Dedifferentiated amniotic fluid mesenchymal stem cell (primary cell): ENCODE results near the gene PTOV1.

Experiments used
- DNase-seq: peaks from one replicate; pipeline ENCODE4 v3.0.0-alpha.2; 2016; ENCODE audit errors: extremely low spot score

Gene PTOV1

DNA sequence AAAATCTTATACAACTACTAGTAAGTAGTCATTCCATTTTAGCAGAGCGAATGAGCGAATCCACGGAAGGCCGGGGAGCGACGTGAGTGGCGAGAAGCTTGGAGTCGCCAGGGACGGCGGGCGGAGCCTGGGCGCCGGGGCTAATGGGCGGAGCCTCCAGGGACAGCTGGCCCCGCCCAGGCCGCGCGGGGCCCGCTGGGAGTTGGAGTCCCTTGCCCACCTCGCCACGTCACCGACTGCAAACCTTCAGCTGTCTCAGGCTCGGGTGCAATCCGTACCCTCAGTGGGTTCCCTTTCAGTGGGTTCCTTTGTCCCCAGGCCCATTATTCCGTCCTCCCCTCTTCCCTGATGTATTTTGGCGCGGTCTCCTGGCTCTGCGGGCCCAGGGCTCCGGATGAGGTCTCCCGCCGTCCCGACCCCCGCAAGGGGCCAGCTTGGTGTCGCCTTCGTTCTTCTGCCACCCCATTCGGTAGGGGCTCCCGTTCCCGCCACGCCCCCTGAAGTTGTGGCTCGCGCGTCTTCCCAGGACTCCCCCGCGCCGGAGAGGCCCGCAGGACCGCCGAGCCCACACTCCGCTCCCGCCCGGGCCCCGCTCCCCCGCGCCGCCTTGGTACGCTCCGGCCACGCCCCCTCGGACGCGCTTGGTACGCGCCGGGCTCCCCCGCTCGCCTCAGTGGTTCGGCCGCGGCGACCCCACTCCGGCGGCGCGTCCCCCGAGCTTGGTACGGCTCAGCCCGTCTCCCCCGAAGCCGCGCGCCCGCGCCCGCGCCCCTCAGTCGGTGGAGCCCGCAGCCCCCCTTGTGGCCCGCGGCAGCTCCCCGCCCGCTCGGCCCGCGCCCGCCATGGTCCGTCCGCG, at the start of gene PTOV1:
Gene PTOV1, plus strand, starts transcription at position 673 of the 856 bp plus-strand sequence.
- peak; percentile 90 for DNase-seq

DNA sequence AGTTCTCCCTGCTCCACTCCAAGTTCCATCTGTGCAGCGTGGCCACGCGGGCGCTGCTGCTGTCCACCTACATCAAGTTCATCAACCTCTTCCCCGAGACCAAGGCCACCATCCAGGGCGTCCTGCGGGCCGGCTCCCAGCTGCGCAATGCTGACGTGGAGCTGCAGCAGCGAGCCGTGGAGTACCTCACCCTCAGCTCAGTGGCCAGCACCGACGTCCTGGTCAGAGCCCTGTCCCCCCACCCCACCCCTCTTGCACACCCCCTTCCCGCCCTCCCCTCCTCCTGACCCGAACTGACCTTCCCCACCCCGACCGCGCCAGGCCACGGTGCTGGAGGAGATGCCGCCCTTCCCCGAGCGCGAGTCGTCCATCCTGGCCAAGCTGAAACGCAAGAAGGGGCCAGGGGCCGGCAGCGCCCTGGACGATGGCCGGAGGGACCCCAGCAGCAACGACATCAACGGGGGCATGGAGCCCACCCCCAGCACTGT, 49.5 kb upstream of the PTOV1 start:
- no peak for DNase-seq

DNA sequence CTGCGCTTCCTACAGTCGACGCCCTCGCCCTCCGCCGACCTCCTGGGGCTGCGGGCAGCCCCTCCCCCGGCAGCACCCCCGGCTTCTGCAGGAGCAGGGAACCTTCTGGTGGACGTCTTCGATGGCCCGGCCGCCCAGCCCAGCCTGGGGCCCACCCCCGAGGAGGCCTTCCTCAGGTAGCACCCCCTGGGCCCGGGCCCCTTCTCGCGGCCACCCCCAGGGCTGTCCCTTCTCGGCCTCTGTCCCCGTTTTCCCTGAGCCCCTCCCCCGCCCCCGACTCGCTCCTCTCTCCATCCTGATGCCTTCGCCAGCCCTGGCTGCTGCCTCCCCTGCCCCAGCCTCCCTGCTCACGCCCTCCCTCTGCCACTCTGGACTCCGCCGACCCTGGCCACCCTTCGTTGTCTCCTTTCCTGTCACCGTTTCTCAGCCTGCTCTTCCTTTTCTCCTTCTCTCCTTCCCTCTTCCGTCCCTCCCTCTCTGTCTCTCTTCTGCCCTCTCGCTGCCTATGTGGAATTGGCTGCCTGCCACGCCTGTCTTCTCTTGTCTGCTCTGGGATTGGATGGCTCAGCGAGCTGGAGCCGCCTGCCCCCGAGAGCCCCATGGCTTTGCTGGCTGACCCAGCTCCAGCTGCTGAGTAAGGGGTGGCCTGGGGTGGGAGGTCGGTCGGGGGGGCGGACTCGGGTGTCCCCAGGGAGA, 48.8 kb upstream of the PTOV1 start:
- peak; percentile 53 for DNase-seq

DNA sequence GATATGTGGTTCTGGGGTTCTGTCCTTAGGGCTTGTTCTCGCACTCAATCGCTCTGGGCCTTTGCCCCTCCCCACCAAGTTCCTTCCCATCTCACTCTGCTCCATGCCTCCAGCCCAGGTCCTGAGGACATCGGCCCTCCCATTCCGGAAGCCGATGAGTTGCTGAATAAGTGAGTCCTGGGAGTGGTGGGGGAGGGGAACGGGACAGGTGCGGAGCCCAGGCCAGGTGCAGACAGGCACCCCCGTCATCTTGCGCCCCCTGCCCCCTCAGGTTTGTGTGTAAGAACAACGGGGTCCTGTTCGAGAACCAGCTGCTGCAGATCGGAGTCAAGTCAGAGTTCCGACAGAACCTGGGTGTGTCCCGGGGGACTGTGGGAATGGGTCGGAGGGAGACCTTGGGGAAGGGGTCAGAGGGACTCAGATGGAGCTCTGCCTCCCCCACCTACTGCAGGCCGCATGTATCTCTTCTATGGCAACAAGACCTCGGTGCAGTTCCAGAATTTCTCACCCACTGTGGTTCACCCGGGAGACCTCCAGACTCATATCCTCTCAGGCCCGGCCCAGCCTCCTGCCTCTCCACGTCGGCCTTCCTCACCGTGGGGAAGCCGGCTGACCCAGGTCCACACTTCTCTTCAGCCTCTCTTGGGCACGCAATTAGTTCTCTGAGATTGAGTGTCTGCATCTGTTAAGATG, 48.0 kb upstream of the PTOV1 start:
- DNase-seq = no peak

DNA sequence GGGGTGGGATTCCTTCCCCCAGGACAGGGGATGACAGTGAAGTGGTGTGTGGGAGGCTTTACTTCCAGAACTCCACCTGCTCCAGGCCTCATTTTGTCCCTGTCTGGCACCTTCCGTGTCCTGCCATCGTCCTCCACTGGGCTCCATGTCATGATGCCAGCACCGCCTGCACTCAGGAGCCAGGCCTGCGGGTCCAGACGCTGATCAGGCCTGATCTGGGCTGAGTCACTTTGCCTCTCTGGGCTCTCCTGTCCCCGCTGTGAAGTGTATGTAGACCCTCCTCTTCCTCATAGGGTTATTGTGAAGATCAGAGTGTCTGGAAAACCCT, 47.5 kb upstream of the PTOV1 start:
- DNase-seq = no peak

DNA sequence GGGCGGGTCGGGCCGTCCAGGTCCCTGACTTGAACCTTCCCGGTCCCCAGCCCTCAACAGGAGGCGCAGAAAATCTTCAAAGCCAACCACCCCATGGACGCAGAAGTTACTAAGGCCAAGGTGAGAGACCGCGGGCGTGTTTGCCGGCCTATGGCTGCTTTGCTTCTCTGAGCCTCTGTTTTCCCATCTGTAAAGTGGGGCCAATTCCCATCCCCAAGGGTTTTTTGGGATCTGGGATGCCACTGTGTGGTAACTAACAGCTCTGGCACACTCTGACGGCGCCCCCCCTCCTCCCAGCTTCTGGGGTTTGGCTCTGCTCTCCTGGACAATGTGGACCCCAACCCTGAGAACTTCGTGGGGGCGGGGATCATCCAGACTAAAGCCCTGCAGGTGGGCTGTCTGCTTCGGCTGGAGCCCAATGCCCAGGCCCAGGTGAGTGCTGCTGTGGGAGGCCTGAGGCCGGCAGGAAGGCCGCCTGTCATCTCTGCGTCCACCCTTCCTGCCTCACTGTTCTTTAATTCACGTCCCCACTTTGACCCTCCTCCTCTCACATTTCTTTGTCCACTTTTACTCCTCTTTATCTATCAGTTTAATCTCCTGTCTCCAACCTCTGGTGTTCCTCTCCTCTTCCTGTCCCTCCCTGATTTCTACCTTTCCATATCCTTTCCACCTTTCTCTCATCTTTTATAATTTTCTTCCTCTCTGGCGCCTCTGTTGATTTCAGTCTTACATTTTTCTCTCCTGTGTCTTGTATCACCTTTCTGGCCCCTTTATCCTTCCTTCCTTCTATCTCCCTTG, 44.9 kb upstream of the PTOV1 start:
- no peak for DNase-seq

DNA sequence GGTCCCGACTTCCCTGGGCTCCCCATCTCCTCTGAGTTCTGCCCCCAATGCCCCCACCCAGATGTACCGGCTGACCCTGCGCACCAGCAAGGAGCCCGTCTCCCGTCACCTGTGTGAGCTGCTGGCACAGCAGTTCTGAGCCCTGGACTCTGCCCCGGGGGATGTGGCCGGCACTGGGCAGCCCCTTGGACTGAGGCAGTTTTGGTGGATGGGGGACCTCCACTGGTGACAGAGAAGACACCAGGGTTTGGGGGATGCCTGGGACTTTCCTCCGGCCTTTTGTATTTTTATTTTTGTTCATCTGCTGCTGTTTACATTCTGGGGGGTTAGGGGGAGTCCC, 44.4 kb upstream of the PTOV1 start:
- DNase-seq = no peak

DNA sequence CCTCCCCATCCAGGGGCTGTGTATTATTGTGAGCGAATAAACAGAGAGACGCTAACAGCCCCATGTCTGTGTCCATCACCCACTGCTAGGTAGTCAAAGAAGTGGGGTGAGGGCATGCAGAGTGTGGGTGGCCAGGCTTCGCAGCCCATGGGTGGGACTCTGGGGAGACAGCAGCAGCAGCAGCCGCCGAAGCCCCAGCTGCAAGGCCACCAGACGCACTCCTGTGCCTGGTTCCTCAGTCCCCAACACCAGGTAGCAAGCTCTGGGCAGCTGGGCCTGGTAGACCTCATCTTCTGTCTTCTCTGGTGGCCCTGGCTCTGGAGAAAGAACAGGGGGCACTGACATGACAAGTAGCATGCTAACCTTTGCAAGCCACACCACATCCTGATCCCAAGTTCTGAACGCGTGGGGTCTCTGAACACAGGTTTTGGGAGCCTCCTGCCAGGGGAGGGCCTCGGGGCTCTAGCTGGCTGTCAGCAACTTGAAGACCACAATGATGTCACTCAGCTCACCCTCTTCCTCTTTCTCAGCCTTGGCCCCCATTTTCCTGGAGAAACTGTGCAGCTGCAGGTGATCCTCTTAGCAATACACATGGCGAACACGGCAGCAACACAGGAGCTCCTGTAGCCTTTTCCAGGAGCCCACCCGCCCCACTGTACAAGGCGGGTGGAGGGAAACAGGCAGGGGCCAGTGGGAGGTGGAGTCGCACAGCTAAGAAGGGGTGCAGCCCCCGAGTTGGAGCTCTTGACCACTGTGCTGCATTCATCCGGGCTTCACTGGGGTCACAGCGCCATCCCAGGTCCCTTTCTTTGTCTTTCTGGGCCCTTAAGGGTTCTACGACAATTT, 43.7 kb upstream of the PTOV1 start:
- no peak for DNase-seq

DNA sequence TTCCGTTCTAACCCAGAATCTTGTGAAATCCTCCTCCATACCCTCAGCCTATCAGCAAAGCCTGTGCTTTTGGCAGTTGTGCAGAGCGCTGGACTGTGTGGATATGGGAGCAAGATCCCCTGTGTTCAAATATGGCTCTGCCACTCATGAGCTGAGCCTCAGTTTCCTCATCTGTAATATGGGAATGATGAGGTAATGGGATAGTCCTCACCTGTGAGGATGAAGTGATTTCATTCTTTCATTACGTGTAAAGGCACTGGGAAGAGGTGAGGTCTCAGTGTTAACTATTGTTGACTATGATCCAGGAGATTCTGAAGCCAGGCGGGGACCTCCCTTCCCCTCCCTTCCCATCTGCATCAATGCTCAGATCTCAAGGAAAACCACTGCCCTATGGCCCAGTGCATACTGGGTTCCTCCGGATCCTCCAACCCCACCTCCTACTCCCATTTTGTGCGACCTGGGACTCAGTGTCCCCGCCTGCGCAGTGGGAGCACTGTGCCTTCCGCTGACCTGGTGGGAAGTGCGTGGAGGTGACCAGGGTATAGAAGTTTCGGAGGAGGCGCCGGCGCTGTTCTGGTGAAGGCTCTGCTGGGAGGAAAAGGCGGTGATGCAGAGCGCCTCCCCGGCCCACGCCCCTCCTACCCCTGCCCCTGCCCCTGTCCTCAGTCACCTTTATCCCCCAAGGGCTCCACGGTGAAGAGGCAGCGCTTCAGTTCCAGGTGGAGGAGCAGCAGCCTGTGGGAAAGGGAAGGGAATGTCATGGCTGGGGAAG, 42.9 kb upstream of the PTOV1 start:
- DNase-seq = no peak

DNA sequence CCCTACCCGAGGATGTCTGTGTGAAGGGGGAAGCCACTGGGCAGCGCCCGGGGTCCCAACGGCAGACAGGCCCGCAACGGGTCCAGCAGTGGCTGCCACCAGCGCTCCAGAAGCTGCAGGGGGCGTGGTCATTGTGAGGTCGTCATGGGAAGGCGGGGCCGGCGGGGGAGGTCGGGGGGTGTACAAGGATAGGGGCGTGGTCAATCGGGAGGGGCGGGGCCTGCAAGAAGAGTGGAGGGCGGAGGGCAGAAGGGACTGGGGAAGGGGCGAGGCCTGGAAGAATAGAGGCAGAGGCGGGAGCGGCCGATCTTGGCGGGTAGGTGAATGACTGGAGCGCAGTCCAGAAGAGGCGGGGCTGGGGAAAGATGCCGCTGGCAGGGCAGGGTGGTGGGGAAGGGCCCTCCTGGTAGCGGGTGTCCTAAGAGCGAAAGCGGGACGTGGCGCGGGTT, 42.2 kb upstream of the PTOV1 start:
- peak; percentile 65 for DNase-seq

DNA sequence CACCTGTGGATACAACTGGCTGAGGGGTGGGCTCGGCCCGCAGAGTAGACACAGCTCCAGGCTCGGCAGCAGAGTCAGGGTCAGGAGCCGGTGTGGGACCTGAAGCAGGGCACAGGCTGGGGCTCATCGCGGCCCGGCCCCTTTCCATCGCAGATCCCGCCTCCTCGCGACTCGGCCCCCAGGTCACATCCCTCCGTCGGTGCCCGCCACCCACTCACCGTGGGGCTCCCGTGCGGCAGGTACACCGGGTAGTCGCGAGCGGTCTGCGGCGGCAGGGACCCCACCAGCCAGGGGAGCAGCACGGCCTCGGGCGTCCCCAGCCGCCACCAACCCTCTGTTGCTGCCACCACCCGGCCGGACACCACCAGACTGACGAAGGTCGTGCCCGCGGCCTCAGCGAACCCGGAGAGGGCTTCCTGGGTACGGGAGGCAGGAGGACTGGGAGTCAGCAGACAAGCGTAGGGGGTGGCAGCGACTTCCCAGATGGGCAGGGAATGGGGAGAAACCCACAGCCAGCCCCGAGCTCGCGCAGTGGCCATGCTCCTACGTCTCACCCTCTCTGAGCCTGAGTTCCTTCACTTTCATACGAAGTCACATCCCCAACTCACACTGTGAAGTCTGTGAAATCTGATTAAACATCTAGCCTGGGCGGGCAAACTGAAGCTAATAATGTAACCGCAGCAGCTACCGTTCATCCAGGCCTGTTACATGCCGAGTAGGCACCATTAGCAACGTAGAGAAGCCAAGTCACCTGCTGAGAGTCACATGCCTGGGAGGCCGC, 41.6 kb upstream of the PTOV1 start:
- DNase-seq = no peak

DNA sequence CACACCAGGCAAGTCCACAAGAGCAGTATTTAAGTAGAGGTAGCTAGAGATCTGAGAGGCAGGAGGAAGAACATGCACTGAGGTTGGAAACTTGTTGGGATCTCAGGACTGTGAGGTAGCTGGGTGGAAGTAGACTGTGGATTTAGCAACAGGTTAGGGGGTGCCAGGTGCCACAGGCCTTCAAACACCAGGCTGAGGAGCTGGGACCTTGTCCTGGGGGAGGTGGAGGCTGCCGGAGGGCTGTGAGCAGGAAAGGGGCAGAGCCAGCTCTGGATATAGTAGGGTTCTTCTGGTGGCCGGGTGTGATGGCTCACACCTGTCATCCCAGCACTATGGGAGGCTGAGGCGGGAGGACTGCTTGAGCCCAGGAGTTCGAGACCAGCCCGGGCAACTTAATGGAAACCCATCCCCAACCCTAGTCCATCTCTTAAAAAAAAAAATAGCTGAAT, 41.0 kb upstream of the PTOV1 start:
- no peak for DNase-seq

DNA sequence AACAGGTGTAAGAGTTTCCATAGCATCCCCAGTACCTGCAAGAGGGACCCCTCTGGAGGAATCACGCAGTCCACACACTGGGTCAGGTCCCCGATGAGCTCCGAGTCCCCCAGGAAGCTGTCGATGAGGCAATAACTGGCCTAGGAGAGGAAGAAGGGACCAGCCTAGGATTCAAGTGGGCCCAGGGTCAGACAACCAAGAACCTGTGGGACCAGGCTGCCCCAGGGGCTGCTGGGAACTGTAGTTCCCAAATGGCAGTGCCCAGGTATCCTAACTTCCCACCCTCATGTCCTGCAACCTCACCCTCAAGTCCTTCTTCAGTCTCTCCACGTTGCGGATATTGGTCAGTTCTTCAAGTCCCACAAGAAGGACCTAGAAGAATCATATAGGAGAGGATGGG, 39.6 kb upstream of the PTOV1 start:
- no peak for DNase-seq

DNA sequence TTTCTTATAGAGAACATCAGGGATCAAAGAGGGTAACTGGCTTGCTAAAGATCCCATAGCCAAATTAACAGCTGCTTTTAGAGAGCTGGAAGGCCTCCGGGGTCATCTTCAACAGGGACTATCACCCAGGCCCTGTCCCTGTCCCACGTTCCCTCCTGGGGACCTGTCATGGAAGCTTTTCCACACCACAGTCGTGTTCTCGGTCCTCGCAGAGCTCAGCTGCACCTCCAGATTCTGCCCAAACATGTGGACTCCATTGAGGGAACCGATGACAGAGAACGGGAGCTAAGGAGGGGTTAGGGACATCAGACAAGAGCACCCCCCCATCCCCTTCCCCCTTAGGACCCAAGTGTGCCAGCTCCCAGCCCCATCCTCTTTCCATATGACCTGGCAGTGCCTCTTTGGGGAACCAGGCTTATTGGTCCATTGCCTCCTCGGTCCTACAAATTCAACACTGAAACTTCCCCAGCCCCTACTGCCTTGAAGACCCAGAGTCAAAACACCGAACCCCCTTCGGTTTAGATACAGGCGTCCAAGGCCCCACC, 38.4 kb upstream of the PTOV1 start:
- DNase-seq = no peak

DNA sequence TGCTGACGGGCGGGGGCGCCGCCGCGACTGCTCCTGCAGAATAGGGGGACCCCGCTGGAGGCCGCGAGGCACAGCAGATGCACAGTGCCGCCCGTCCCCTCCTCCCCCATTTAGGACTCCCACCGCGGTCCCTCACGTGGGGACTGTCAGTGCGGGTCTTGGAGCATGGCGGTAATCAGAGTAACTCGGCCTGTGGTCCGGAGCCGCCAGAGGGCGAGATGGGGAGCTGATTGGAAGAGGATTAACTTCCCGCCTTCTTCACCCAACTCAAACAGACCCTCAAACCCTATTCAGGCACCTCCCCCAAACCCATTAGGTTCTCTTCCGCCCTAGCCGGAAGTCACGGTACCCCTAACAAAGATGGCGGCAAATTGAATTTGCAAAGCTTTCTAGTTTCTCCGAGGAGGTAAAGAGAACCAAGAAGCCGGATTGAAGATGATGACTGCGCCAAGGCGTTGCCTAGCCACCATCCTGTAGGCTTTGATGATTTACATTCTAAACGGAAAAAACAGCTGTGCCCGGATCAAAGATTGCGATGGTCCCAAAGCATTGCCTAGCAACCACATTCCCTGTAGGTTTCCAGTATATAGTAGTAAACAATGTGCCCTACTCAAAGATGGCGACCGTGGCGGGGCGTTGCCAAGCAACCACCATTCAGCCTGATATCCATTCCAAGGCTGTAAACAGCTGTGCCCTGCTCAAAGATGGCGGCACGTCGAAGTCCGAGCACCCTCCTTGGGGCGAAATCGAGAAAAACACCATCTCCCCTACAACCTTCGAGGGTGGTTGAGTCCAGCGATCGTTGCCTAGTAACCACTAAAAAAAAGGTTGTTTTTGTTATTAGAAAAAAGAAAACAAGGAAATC, 37.7 kb upstream of the PTOV1 start, which contains the start of gene FUZ:
Gene FUZ, minus strand, starts transcription at position 296 of the 865 bp plus-strand sequence. Its CDS starts 186 bp downstream, at position 110.
- DNase-seq = peak; percentile 98

DNA sequence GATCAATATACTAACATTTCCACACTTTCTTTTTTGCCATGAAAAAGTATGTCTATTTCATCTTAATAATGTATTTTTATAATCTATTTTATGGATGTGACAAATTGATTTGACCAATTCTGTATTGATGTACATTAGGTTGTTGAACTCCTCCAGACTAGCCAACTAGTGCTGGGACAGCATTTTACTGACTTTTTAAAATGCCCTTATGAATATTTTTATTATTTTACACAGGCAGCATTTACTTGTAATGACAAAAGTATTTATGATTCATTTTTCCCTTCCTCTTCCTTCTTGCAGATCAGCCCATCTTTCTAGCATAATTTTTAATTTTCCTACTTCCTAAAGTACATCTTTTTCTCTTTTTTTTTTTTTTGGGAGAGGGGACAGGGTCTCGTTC, 36.9 kb upstream of the PTOV1 start:
- no peak for DNase-seq

DNA sequence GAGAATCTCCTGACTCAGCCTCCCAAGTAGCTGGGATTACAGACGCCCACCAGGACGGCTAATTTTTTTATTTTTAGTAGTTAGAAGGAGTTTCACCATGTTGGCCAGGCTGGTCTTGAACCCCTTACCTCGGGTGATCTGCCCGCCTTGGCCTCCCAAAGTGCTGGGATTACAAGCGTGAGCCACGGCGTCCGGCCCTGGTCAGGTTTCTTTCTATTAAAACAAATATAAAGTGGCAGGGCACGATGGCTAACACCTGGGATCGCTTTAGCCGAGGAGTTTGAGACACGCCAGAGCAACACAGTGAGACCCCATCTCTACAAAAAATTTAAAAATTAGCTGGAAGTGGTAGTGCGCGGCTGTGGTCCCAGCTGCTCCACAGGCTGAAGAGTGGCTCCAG, 34.4 kb upstream of the PTOV1 start:
- no peak for DNase-seq
